Stimulated activated CD4-positive, alpha-beta T cell treated with anti-CD3 and anti-CD28 coated beads, Interleukin-1b, Interleukin-23, amount 100 ng/mL, for 48 hours (primary cell): Measurements from ENCODE around the gene COA7.
"Not testable (repeated sequence)": the region's sequence is repeated elsewhere in the genome, so short reads cannot be mapped to it uniquely, and the experiment has no call there.

Source experiments
- DNase-seq: peaks from one replicate; pipeline ENCODE4 v3.0.0-alpha.2; 2020

The COA7 gene

GRCh38 chr1:52697795-52698674 lies at the start of gene COA7:
TSS of gene COA7 (minus strand) at chr1:52698347. CDS start at chr1:52698326, 21 bp downstream.
- peak; percentile 63 for DNase-seq

DNA sequence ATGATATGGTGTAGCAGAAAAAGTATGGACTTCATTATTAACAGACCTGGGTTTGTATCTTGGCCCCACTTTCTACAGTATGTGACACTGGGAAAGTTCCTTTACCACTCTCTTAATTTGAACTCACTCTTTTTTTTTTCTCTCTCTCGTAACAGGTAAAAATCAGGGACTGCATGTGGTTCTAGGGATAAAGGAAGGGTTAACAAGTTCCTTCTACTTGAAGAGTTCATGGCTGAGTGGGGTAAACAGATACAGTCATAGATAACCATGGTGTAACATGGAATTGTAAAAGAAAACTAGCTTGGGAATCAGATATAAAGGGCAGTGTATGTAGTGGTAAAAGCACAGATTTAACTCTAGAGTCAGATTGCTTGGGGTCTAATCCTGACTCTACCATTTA lies 49.3 kb upstream of the COA7 start:
- DNase-seq, result no peak

DNA sequence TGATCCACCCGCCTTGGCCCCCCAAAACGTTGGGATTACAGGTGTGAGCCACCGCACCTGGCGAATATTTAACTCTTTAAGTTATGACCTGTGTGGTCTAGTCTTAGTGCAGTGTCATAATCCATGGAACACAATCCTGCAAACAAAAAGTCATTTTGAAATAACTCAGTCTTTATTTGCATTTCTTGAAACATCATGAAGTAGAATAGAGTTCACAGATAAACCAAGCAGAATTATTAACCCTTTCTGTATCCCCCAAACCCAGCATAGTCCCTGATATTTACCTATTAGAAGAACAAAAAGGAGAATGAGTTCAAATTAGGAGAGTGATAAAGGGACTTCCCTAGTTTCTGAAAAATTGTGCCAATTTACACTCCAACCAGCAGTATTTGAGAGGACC lies 48.0 kb upstream of the COA7 start:
- no peak for DNase-seq

DNA sequence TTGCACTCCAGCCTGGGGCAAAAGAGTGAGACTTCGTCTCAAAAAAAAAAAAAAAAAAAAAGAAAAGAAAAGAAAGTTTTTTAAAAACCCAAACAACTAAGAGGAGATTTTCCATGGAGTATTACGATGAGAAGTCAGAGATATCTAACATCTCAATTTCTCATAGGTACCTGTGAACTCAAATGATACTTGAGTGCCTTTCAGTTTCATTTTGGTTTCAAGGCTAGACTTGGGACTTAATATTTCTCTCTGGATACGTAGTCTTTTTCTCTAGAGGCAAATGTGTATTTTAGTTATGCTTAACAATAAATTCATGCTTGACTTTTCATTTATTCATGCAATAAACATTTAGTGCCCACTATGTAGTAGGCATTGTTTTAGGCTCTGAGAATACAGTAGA lies 43.1 kb upstream of the COA7 start:
- DNase-seq, result no peak

- DNase-seq, result no peak
Measured at GRCh38 chr1:52739699-52740467, 41.7 kb upstream of the COA7 start.

DNA sequence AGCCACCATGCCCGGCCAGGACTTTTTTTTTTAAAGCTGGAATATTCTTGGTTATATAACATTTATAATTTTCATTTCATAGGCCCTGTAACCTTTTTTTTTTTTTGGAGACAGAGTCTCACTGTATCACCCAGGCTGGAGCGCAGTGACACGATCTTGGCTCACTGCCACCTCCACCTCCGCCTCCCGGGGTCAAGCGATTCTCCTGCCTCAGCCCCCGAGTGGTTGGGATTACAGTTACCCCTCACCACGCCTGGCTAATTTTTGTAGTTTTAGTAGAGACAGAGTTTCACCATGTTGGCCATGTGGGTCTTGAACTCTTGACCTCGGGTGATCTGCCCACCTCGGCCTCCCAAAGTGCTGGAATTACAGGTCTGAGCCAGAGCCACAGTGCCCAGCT lies 40.7 kb upstream of the COA7 start:
- DNase-seq, result no peak

DNA sequence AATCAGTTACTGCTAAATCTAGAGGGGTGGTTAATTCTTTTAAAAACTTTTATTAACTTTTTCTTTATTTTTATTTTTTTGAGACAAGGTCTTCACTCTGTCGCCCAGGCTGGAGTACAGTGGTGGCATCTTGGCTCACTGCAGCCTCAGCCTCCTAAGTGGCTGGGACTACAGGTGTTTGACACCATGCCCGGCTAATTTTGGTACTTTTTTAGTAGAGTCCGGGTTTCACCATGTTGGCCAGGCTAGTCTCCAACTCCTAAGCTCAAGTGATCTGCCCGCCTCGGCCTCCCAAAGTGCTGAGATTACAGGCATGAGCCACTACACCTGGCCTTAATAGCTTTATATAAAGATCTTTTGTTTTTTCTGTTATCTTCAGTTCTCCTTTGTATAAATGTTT lies 40.0 kb upstream of the COA7 start:
- DNase-seq, result no peak

DNA sequence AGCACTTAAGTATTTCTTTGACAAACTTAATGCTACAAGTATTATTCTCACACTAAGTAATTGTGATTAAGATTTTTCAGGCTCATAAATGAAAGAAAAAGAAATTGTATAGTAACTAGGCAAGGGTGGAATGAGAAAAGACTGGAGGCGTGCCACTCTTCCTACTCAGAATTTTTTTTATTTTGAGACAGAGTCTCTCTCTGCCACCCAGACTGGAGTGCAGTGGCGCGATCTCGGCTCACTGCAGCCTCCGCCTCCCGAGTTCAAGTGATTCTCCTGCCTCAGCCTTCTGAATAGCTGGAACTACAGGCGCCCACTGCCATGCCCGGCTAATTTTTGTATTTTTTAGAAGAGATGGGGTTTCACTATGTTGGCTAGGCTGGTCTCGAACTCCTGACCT lies 37.2 kb upstream of the COA7 start:
- not testable (repeated sequence) for DNase-seq

- DNase-seq, result no peak
Measured at GRCh38 chr1:52733368-52733767, 35.2 kb upstream of the COA7 start.

- DNase-seq, result no peak
Measured at GRCh38 chr1:52727956-52728656, 30.0 kb upstream of the COA7 start.

GRCh38 chr1:52727114-52727586 lies 29.0 kb upstream of the COA7 start:
- no peak for DNase-seq

DNA sequence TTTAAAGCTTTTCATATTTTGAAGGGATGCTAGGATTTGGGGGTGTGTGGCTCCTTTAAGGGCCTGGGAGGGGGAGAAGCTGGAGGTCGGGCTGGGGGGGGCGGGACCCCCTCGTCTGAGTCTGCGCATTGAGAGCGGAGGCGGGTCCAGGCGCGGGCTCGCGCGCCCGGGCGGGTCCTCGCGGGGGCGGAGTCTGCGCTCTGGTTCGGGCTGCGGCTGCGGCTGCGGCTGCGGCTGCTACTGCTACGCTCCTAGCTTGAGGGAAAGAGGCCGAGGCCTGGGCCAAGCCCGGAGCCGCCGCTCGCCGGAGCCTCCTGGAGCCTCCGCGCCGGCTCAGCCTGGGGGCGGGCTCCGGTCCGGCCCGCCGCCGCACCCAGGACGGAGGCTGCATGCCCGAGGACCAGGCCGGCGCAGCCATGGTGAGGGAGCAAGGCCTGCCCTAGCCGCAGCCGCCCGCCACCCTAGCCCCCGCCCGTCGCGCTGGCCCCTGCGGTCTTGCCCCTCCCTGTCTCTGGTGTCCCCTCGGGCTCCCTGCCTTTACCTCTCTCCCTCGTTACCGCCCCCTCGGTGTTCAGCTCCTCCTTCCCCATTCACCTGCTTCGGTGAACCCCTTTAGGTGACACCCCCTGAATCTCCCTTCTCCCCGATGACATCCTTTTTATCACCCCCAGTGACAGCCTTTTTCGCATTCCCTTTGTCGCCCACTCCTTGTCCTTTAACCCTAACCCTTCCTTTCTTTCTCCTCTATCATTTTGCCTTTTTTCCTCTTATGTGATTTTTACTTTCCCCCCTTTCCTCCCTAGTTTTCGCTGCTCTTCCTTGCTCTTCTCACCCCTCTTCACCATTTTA lies 28.3 kb upstream of the COA7 start, which contains the start of gene ZYG11B:
ZYG11B (plus strand) TSS at position 189 of the 849 bp plus-strand sequence; CDS start at position 390, 201 bp downstream.
- peak; percentile 84 for DNase-seq

- DNase-seq, result no peak
Measured at GRCh38 chr1:52725903-52726264, 27.7 kb upstream of the COA7 start.

GRCh38 chr1:52723260-52723659 lies 25.1 kb upstream of the COA7 start:
- DNase-seq, result no peak

DNA sequence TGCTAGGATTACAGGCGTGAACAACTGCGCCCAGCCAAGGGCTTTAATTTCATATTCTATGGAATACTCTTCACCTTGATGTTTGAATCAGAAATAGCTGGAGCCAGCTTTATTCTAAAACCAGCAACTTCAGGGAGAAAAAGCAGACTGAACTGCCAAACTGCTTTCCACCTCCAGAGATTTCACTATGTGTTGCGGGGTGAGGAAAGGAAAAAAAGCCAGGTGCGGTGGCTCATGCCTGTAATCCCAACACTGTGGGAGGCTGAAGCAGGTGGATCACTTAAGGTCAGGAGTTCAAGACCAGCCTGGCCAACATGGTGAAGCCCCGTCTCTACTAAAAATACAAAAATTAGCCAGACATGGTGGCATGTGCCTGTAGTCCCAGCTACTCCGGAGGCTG lies 17.1 kb upstream of the COA7 start:
- DNase-seq, result not testable (repeated sequence)

- DNase-seq, result no peak
Measured at GRCh38 chr1:52713590-52713989, 15.4 kb upstream of the COA7 start.

GRCh38 chr1:52709016-52709415 lies 10.9 kb upstream of the COA7 start:
- no peak for DNase-seq

- no peak for DNase-seq
Measured at GRCh38 chr1:52707927-52708655, 9.9 kb upstream of the COA7 start.

DNA sequence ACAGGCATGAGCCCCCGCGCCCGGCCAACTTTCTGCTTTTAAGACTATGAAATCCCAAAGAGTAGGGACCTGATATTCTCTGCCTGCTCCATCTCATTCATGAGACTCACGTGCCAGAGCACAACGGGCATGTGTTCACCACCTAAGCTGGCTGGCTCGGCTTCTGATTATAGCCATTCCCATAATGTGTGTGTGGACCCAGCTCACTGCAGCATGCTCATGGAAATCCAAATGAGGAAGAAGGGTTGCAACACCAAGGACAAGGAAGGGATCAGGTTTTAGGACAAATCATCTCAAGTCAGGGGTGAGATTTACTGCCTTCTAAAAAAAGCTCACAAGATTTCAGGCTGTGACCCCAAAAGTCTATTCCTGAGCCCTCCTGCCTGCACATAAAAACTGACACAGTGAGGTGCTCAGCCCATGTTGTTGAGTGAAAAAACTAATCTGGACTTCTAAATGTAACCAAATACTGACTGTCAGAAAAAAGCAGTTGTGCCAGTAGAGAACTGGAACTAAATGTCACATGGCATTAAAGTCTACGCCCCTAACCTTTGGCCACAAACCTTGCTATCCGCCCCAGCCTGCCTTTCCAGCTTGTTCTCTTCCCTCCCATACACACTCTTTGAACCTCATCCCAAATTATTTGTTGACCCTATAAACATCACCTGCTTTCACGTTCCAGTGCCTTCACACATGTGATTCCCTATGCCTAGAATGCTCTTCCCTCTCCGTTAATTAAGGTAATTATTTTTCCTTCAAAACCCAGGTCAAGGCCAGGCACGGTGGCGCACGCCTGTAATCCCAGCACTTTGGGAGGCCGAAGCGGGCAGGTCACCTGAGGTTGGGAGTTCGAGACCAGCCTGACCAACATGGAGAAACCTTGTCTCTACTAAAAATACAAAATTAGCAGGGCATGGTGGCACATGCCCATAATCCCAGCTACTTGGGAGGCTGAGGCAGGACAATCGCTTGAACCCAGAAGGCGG lies 9.1 kb upstream of the COA7 start:
- DNase-seq, result no peak

- no peak for DNase-seq
Measured at GRCh38 chr1:52706136-52706670, 8.1 kb upstream of the COA7 start.
